GM23338 (cell line): Measurements from ENCODE around the gene DPY19L1. TPM values are rescaled to one million over a fixed set of nuclear protein-coding genes. Genes with fewer than 3 reads are reported as not detected.
"Not testable (repeated sequence)": the region's sequence is repeated elsewhere in the genome, so short reads cannot be mapped to it uniquely, and the experiment has no call there.

Experiments
- ATAC-seq: fragments of 200-7000 bp; cut with Tn5 transposase; 3 replicates; pipeline ENCODE4 v1.9.1; 2020
- DNase-seq: peaks from one replicate; pipeline ENCODE4 v3.0.0-alpha.2; 2015; ENCODE audit warnings: low spot score
- H2AFZ ChIP-seq: fragments of 200-600 bp; sonication (generic); 2 replicates; pipeline ENCODE4 v1.8.0; 2016; ENCODE audit warnings: antibody characterized with exemption, mild to moderate bottlenecking, moderate library complexity
- H3F3A ChIP-seq: fragments of 200-600 bp; sonication (generic); replicated peaks from 2 replicates; pipeline ENCODE4 v1.8.0; 2017; ENCODE audit warnings: antibody characterized with exemption, mixed run types, low read depth
- H3K27ac ChIP-seq: fragments of 200-600 bp; sonication (generic); 2 replicates; pipeline ENCODE4 v1.6.1; 2016; ENCODE audit warnings: low read depth
- H3K27me3 ChIP-seq: fragments of 200-600 bp; sonication (generic); 2 replicates; pipeline ENCODE4 v1.8.0; 2016; ENCODE audit warnings: mild to moderate bottlenecking, mixed run types, moderate library complexity; ENCODE audit not compliant: insufficient read depth
- H3K36me3 ChIP-seq: fragments of 200-600 bp; sonication (generic); 2 replicates; pipeline ENCODE4 v1.8.0; 2016; ENCODE audit warnings: mild to moderate bottlenecking; ENCODE audit not compliant: insufficient read depth
- H3K4me1 ChIP-seq: fragments of 200-600 bp; sonication (generic); 2 replicates; pipeline ENCODE4 v1.8.0; 2016; ENCODE audit warnings: mild to moderate bottlenecking, moderate library complexity; ENCODE audit not compliant: insufficient read depth
- H3K4me2 ChIP-seq: fragments of 200-600 bp; sonication (generic); 2 replicates; pipeline ENCODE4 v1.7.1; 2017; ENCODE audit warnings: mixed run types
- H3K4me3 ChIP-seq: fragments of 200-600 bp; sonication (generic); 2 replicates; pipeline ENCODE4 v1.6.1; 2016; ENCODE audit warnings: mixed run types
- H3K79me2 ChIP-seq: fragments of 200-600 bp; sonication (generic); replicated peaks from 2 replicates; pipeline ENCODE4 v1.8.0; 2017; ENCODE audit warnings: mild to moderate bottlenecking; ENCODE audit not compliant: insufficient read depth
- H3K9me2 ChIP-seq: fragments of 200-600 bp; sonication (generic); 2 replicates; pipeline ENCODE4 v1.8.0; 2017; ENCODE audit not compliant: insufficient read depth
- H4K20me1 ChIP-seq: fragments of 200-600 bp; sonication (generic); replicated peaks from 2 replicates; pipeline ENCODE4 v1.8.0; 2017; ENCODE audit warnings: mild to moderate bottlenecking; ENCODE audit not compliant: insufficient read depth
- H3K27ac Mint-ChIP-seq: 2 replicates; pipeline ENCODE4 v1.8.0; 2020; ENCODE audit warnings: inconsistent platforms, mild to moderate bottlenecking, moderate library complexity, mixed read lengths
- H3K27me3 Mint-ChIP-seq: 3 replicates; pipeline ENCODE4 v1.8.0; 2022; ENCODE audit warnings: low read depth, mild to moderate bottlenecking, moderate library complexity, mixed read lengths, inconsistent platforms; ENCODE audit not compliant: insufficient read depth, poor library complexity
- H3K36me3 Mint-ChIP-seq: 3 replicates; pipeline ENCODE4 v1.8.0; 2021; ENCODE audit warnings: low read depth, mild to moderate bottlenecking, inconsistent platforms, moderate library complexity, mixed read lengths
- H3K4me1 Mint-ChIP-seq: 3 replicates; pipeline ENCODE4 v1.8.0; 2020; ENCODE audit warnings: mild to moderate bottlenecking, inconsistent platforms, mixed read lengths
- H3K4me3 Mint-ChIP-seq: 3 replicates; pipeline ENCODE4 v1.8.0; 2021; ENCODE audit warnings: moderate library complexity, mild to moderate bottlenecking, inconsistent platforms, mixed read lengths
- H3K9me3 Mint-ChIP-seq: 3 replicates; pipeline ENCODE4 v1.8.0; 2020; ENCODE audit warnings: moderate library complexity, mild to moderate bottlenecking, inconsistent platforms, mixed read lengths
- CREB1 ChIP-seq: fragments of 250-450 bp; sonication (Bioruptor Pico); IDR thresholded peaks from 2 replicates; pipeline ENCODE4 v1.5.0; 2020; ENCODE audit warnings: low read depth, mild to moderate bottlenecking, moderate library complexity
- CTCF ChIP-seq, 2 experiments: fragments of 200-600 bp in 1 of 2; sonication (generic) in 1 of 2; conservative IDR thresholded peaks; 2 replicates each; pipeline versions ENCODE4 v1.5.1 to v1.6.1; 2016 to 2017; ENCODE audit warnings: antibody characterized with exemption in 2 of 2, low read depth in 2 of 2, mild to moderate bottlenecking in 2 of 2, moderate library complexity in 1 of 2
- ETS1 ChIP-seq: IDR thresholded peaks from 2 replicates; pipeline ENCODE4 v1.6.1; 2016; ENCODE audit warnings: antibody characterized with exemption
- EZH2 ChIP-seq: fragments of 200-600 bp; sonication (generic); IDR thresholded peaks from one replicate; pipeline ENCODE4 v1.8.0; 2017; ENCODE audit warnings: antibody characterized with exemption, mild to moderate bottlenecking, low read depth; ENCODE audit not compliant: unreplicated experiment
- EZH2phosphoT487 ChIP-seq: fragments of 200-600 bp; sonication (generic); IDR thresholded peaks from one replicate; pipeline ENCODE4 v1.8.1; 2018; ENCODE audit warnings: antibody characterized with exemption; ENCODE audit not compliant: unreplicated experiment
- JUNB ChIP-seq: IDR thresholded peaks from one replicate; pipeline ENCODE4 v1.6.1; 2016; ENCODE audit warnings: antibody characterized with exemption; ENCODE audit not compliant: unreplicated experiment
- NANOG ChIP-seq: IDR thresholded peaks from 2 replicates; pipeline ENCODE4 v1.6.1; 2016; ENCODE audit warnings: antibody characterized with exemption, borderline replicate concordance
- ZNF331 ChIP-seq: fragments of 250-450 bp; sonication (Bioruptor Pico); IDR thresholded peaks from 2 replicates; pipeline ENCODE4 v1.5.0; 2020; ENCODE audit warnings: low read depth, mild to moderate bottlenecking, moderate library complexity
- ZNF462 ChIP-seq: fragments of 250-450 bp; sonication (Bioruptor Pico); IDR thresholded peaks from 2 replicates; pipeline ENCODE4 v1.5.0; 2020; ENCODE audit warnings: mild to moderate bottlenecking, moderate library complexity
- long read RNA-seq: library from polyadenylated mRNA; unstranded; transcript quantifications from one replicate; pipeline ENCODE4 v2.0.0, GENCODE V29; 2020; ENCODE audit not compliant: unreplicated experiment
- polyA plus RNA-seq: library from polyadenylated mRNA; unstranded; fragments of >200 nt; fragmentation: Nextera tagmentation; extraction: Ambion mirVana; gene quantifications from 2 replicates; pipeline ENCODE4 v1.2.1, GENCODE V29; 2016
- total RNA-seq: library from RNA; depleted of rRNA; stranded (reverse); fragments of >200 nt; shearing (Covaris generic); gene quantifications from 2 replicates; pipeline ENCODE4 v1.2.3, GENCODE V29; 2014; rRNA removed

Gene DPY19L1
- total RNA-seq = 20.2 and 21.2 TPM in 2 replicates
- 4.4 and 6.7 TPM in 2 replicates for polyA plus RNA-seq
- long read RNA-seq = 0 reads

GRCh38 chr7:35037211-35037525 lies at the start of gene DPY19L1:
DPY19L1 (minus strand) TSS chr7:35037485; CDS start chr7:35037394, 91 bp downstream.
- ATAC-seq (no peak; the same call in 1 of the 3 replicates), DNase-seq (no peak)
- Mint-ChIP-seq H3K27ac (peak within 1 kb of the TSS; percentile 76), H3K4me1 (peaks cover 33% of the 10 kb centered on the region), H3K36me3 (no peaks in the 10 kb centered on the region; the same call in 2 of the 3 replicates), H3K27me3 (peaks cover 6% of the 10 kb centered on the region), H3K9me3 (no peaks in the 10 kb centered on the region; the same call in 2 of the 3 replicates), H3K4me3 (peak within 1 kb of the TSS; percentile 91)
- peaks cover 8% of the 10 kb centered on the region; the same call in 1 of the 2 replicates for H3K9me2 ChIP-seq
- H3K27ac ChIP-seq = peak within 1 kb of the TSS; percentile 67; the same call in 1 of the 2 replicates
- peak within 1 kb of the TSS; percentile 96 for H2AFZ ChIP-seq
- H3K4me2 ChIP-seq = peak within 1 kb of the TSS; percentile 94
- no peaks in the 10 kb centered on the region for H3K27me3 ChIP-seq
- H3K4me1 ChIP-seq = peaks cover 5% of the 10 kb centered on the region
- H3K36me3 ChIP-seq = no peaks in the 10 kb centered on the region
- peaks cover under 1% of the 10 kb centered on the region; the same call in 1 of the 2 replicates for H4K20me1 ChIP-seq
- peak within 1 kb of the TSS; percentile 94 for H3K4me3 ChIP-seq
- peaks cover 42% of the 10 kb centered on the region for H3K79me2 ChIP-seq
- TF ChIP-seq CREB1 (CRISPR knock-in tag) (no peak), ETS1 (no peak), JUNB (no peak), ZNF331 (CRISPR knock-in tag) (no peak), EZH2 (no peak), NANOG (no peak), ZNF462 (CRISPR knock-in tag) (no peak), CTCF (conservative IDR thresholded peaks at IDR 0.05; ENCODE audit: low read depth in 2 of 2) (no peak), EZH2phosphoT487 (no peak)
- 0 out of 2 replicates have a peak, but pooled peaks cover 4% of the 10 kb centered on the region for H3F3A ChIP-seq

GRCh38 chr7:35079517-35079916 lies 42.2 kb upstream of the DPY19L1 start:
- H3F3A ChIP-seq, H3K27ac Mint-ChIP-seq, H3K4me3 Mint-ChIP-seq, H3K4me1 ChIP-seq, H3K4me3 ChIP-seq, H2AFZ ChIP-seq, H3K27me3 ChIP-seq, H3K79me2 ChIP-seq, ATAC-seq, H3K4me2 ChIP-seq, H3K4me1 Mint-ChIP-seq, H4K20me1 ChIP-seq, H3K27ac ChIP-seq, H3K9me3 Mint-ChIP-seq, H3K36me3 Mint-ChIP-seq, H3K36me3 ChIP-seq, DNase-seq, H3K27me3 Mint-ChIP-seq, H3K9me2 ChIP-seq: not testable (repeated sequence)

- not testable (repeated sequence) for H3K27ac Mint-ChIP-seq, H3K27ac ChIP-seq, H3K79me2 ChIP-seq, ATAC-seq, H3F3A ChIP-seq, H3K4me2 ChIP-seq, H3K9me3 Mint-ChIP-seq, H3K36me3 ChIP-seq, H4K20me1 ChIP-seq, H3K4me3 Mint-ChIP-seq, DNase-seq, H3K4me3 ChIP-seq, H3K27me3 ChIP-seq, H2AFZ ChIP-seq, H3K27me3 Mint-ChIP-seq, H3K9me2 ChIP-seq, H3K4me1 Mint-ChIP-seq, H3K36me3 Mint-ChIP-seq, H3K4me1 ChIP-seq
Measured at GRCh38 chr7:35074008-35074407, 36.7 kb upstream of the DPY19L1 start.
